Measurements from ENCODE around the gene COL11A2.

GRCh38 chr6:33203443-33204164 lies 11.3 kb upstream of the COL11A2 start:
- TF ChIP-seq NFIC (IDR thresholded peaks at IDR 0.05), result no peak
- no peak for TF ChIP-seq TAF1 (IDR thresholded peaks at IDR 0.05; ENCODE audit: low read depth)
